GM10847 (cell line): ENCODE measurements around the gene NSG2.

Source experiments
- POLR2A ChIP-seq: IDR thresholded peaks from 2 replicates; pipeline ENCODE4 v1.6.1; 2011; ENCODE audit not compliant: insufficient read length; ENCODE audit errors: extremely low read depth

NSG2 gene

GRCh38 chr5:174056064-174056847 is 10.8 kb downstream of the NSG2 start:
- TF ChIP-seq POLR2A = no peak

GRCh38 chr5:174057206-174057605 is 11.7 kb downstream of the NSG2 start:
- TF ChIP-seq POLR2A = no peak

- TF ChIP-seq POLR2A = no peak
Measured at GRCh38 chr5:174058433-174059122, 13.1 kb downstream of the NSG2 start.

- TF ChIP-seq POLR2A = no peak
Measured at GRCh38 chr5:174059247-174059646, 13.7 kb downstream of the NSG2 start.

- TF ChIP-seq POLR2A = no peak
Measured at GRCh38 chr5:174063082-174063756, 17.7 kb downstream of the NSG2 start.

GRCh38 chr5:174064171-174064570 is 18.7 kb downstream of the NSG2 start:
- no peak for TF ChIP-seq POLR2A

GRCh38 chr5:174065528-174066197 is 20.2 kb downstream of the NSG2 start:
- TF ChIP-seq POLR2A = no peak

- no peak for TF ChIP-seq POLR2A
Measured at GRCh38 chr5:174067499-174067898, 22.0 kb downstream of the NSG2 start.

GRCh38 chr5:174071484-174071883 is 26.0 kb downstream of the NSG2 start:
- TF ChIP-seq POLR2A = no peak

- TF ChIP-seq POLR2A = no peak
Measured at GRCh38 chr5:174073122-174073660, 27.7 kb downstream of the NSG2 start.

- no peak for TF ChIP-seq POLR2A
Measured at GRCh38 chr5:174074369-174074768, 28.9 kb downstream of the NSG2 start.

GRCh38 chr5:174078416-174078815 is 32.9 kb downstream of the NSG2 start:
- no peak for TF ChIP-seq POLR2A

- TF ChIP-seq POLR2A = no peak
Measured at GRCh38 chr5:174082286-174082685, 36.8 kb downstream of the NSG2 start.

- TF ChIP-seq POLR2A = no peak
Measured at GRCh38 chr5:174083056-174083827, 37.7 kb downstream of the NSG2 start.

- TF ChIP-seq POLR2A = no peak
Measured at GRCh38 chr5:174084691-174085154, 39.2 kb downstream of the NSG2 start.

GRCh38 chr5:174086751-174087150 is 41.2 kb downstream of the NSG2 start:
- TF ChIP-seq POLR2A = no peak
